ENCODE data around the gene CDC42BPA. TPM values are rescaled to one million over a fixed set of nuclear protein-coding genes. Genes with fewer than 3 reads are reported as not detected.

Gene CDC42BPA
- total RNA-seq, 2 donors from 2014 or later: 26.4 to 36.6 TPM

DNA sequence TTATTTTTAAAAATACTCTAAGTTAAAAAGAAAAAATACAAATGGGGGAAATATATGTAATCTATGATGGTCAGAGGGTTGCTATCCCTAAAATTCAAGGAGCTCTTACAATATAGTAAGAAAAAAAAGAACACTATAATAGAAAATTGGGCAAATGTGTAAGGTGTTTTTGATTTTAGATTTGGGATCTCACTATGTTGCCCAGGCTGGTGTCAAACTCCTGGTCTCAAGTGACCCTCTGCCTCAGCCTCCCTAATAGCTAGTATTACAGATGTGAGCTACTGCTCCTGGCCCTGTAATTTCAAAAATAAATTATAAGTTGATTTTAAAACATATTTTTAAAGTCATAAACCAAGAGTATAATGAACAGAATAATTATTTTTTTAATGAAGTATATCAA, 45.9 kb downstream of the CDC42BPA start:
- TF ChIP-seq, protein P1, sequence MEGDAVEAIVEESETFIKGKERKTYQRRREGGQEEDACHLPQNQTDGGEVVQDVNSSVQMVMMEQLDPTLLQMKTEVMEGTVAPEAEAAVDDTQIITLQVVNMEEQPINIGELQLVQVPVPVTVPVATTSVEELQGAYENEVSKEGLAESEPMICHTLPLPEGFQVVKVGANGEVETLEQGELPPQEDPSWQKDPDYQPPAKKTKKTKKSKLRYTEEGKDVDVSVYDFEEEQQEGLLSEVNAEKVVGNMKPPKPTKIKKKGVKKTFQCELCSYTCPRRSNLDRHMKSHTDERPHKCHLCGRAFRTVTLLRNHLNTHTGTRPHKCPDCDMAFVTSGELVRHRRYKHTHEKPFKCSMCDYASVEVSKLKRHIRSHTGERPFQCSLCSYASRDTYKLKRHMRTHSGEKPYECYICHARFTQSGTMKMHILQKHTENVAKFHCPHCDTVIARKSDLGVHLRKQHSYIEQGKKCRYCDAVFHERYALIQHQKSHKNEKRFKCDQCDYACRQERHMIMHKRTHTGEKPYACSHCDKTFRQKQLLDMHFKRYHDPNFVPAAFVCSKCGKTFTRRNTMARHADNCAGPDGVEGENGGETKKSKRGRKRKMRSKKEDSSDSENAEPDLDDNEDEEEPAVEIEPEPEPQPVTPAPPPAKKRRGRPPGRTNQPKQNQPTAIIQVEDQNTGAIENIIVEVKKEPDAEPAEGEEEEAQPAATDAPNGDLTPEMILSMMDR (IDR thresholded peaks at IDR 0.05): no peak
- Histone ChIP-seq H3K36me3 (no peaks in the 10 kb centered on the region), H3K27me3 (no peaks in the 10 kb centered on the region), H3K27ac (no peak overlapping the region), H3K9me3 (no peaks in the 10 kb centered on the region), H3K4me3 (no peak overlapping the region), H3K9ac (ENCODE audit: low read depth in 2 of 2, low read length in 2 of 2) (no peak overlapping the region), H3K4me1 (no peaks in the 10 kb centered on the region)
- intact Hi-C loops (cut with DNase I): no loop called here
- no peak for DNase-seq

DNA sequence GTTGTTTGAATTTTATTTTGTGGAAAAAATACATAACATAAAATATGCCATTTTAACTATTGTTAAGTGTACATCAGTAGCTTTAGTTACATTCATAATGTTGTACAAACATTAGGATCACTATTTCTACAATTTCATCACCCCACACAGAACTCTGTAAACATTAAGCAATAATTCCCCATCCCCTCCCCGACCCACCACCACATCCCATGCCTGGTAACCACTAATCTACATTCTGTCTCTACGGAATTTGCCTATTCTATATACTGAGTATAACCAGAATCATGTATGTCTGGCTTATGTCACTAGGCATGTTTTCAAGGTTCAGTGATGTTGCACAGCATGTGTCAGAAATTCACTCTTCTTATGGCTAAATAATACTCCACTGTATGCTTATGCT, 47.7 kb downstream of the CDC42BPA start:
- Histone ChIP-seq H3K27me3 (no peaks in the 10 kb centered on the region), H3K36me3 (no peaks in the 10 kb centered on the region), H3K4me3 (no peak overlapping the region), H3K9ac (ENCODE audit: low read depth in 2 of 2, low read length in 2 of 2) (no peak overlapping the region), H3K4me1 (no peaks in the 10 kb centered on the region), H3K9me3 (no peaks in the 10 kb centered on the region), H3K27ac (no peak overlapping the region)
- DNase-seq: no peak
- TF ChIP-seq, protein P1 (IDR thresholded peaks at IDR 0.05): no peak
- intact Hi-C loops (cut with DNase I): no loop called here

- H3K27ac ChIP-seq: no peak overlapping the region
- H3K27me3 ChIP-seq: no peaks in the 10 kb centered on the region
- intact Hi-C loops (cut with DNase I): no loop called here
- H3K9ac ChIP-seq (ENCODE audit: low read depth in 2 of 2, low read length in 2 of 2): no peak overlapping the region
- no peak overlapping the region for H3K4me3 ChIP-seq
- TF ChIP-seq, protein P1 (IDR thresholded peaks at IDR 0.05): no peak
- H3K4me1 ChIP-seq: no peaks in the 10 kb centered on the region
- DNase-seq: no peak
- H3K9me3 ChIP-seq: no peaks in the 10 kb centered on the region
- H3K36me3 ChIP-seq: no peaks in the 10 kb centered on the region
Observed at GRCh38 chr1:227268943-227269342, 49.3 kb downstream of the CDC42BPA start.

GRCh38 chr1:227265891-227266290, 52.4 kb downstream of the CDC42BPA start:
- Histone ChIP-seq H3K4me3 (no peak overlapping the region), H3K9me3 (no peaks in the 10 kb centered on the region), H3K4me1 (no peaks in the 10 kb centered on the region), H3K9ac (ENCODE audit: low read depth in 2 of 2, low read length in 2 of 2) (no peak overlapping the region), H3K27me3 (no peaks in the 10 kb centered on the region), H3K27ac (no peak overlapping the region), H3K36me3 (no peaks in the 10 kb centered on the region)
- TF ChIP-seq, protein P1 (IDR thresholded peaks at IDR 0.05): no peak
- no peak for DNase-seq
- intact Hi-C loops (cut with DNase I): no loop called here

DNA sequence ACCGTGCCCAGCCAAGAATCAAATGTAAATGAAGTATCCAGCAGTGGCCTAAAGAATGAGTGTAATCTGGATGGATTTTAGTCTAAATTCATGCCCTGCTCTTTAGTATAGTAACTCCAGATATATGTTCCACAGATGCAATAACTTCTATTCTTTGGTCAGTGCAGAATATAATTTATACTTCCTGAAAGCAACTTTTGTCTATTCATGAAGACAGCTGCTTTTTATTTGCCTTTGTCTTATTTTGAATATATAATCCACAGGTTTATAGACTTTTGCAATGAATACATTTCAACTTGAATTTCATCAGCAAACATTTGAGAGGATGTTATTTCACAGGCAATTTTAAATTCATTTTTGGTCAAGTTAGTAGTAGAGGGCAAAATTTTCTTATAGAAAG, 54.4 kb downstream of the CDC42BPA start:
- no peaks in the 10 kb centered on the region for H3K9me3 ChIP-seq
- H3K27me3 ChIP-seq: no peaks in the 10 kb centered on the region
- DNase-seq: no peak
- intact Hi-C loops (cut with DNase I): no loop called here
- TF ChIP-seq, protein P1 (IDR thresholded peaks at IDR 0.05): no peak
- no peaks in the 10 kb centered on the region for H3K4me1 ChIP-seq
- no peaks in the 10 kb centered on the region for H3K36me3 ChIP-seq
- no peak overlapping the region for H3K27ac ChIP-seq
- no peak overlapping the region for H3K4me3 ChIP-seq
- H3K9ac ChIP-seq (ENCODE audit: low read depth in 2 of 2, low read length in 2 of 2): no peak overlapping the region

- Histone ChIP-seq H3K9me3 (no peaks in the 10 kb centered on the region), H3K27me3 (no peaks in the 10 kb centered on the region), H3K27ac (no peak overlapping the region), H3K36me3 (no peaks in the 10 kb centered on the region), H3K4me3 (no peak overlapping the region), H3K4me1 (no peaks in the 10 kb centered on the region), H3K9ac (ENCODE audit: low read depth in 2 of 2, low read length in 2 of 2) (no peak overlapping the region)
- DNase-seq: no peak
- intact Hi-C loops (cut with DNase I): no loop called here
- TF ChIP-seq, protein P1 (IDR thresholded peaks at IDR 0.05): no peak
Observed at GRCh38 chr1:227261501-227261900, 56.8 kb downstream of the CDC42BPA start.

Measured in colonic mucosa (tissue), 4 donors.